ENCODE results near the gene TNS3. TPM values are rescaled to one million over a fixed set of nuclear protein-coding genes. Genes with fewer than 3 reads are reported as not detected.

TNS3 gene
- total and polyA plus RNA-seq, 9 of the 15 experiments (the other 6 are each of a cell fraction or from before 2014, with no cell fraction given), result 0.20 TPM; not detected in 8

DNA sequence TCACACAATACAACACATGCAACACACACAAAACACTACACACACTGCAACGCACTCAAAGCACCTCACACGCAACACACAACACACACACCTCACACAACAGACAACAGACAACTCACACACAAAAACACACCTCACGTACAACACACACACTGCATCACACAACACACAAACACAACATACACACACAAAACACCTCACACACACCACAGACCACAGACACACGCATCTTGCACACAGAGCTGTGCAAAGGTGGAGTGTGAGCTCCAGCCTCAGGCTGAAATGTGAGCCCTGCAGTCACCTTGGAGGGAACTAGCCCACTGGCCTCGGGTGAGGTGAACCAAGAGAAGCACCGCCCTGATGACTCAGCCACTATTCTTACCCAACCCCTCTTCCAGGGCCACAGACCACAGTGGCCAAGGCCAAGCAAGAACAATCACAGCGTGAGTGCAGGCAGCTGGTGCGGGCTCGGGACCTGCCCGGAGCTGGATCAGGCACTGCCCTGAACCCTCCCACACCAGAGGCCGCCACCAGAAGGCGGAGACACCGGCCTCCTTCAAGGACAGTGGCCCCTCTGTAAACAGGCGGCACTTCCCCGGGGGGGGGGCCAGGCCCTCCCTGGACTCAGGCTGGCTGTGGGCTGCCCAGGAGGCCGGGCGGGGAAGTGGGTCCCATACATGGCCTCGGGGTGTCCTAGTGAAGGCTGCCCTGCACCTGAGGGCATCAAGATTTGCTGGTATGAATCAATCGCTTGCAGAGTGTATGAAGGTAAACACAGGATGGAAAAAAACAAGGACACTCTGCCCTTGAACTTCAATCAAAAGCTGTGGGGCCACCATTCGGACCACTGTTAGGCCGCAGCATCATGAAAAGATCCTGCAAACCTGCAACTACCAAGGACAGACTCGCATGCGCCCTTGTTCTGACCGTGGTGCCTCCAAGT lies 106.7 kb downstream of the TNS3 start:
- no peak overlapping the region for H2AFZ ChIP-seq (ENCODE audit: low read depth, low read length)
- no peaks in the 10 kb centered on the region for H3K9me3 ChIP-seq (replicated peaks; ENCODE audit: control insufficient read depth, insufficient read depth, low read depth, low read length)
- DNase-seq (ENCODE audit: extremely low read depth in 1 of 4, low spot score in 3 of 4) (peak; percentile 44 to 57 (median 50)), ATAC-seq (peak; percentile 96), FAIRE-seq (no peak)
- H3K9ac ChIP-seq (ENCODE audit: insufficient read depth in 1 of 2, low read depth in 2 of 2, low read length in 2 of 2), result no peak overlapping the region
- peaks cover 0 to 37% of the 10 kb centered on the region in 2 experiments; a peak in 3 of 5 replicates for H3K27me3 ChIP-seq (ENCODE audit: control insufficient read depth in 2 of 2, insufficient read depth in 2 of 2, low read length in 2 of 2)
- no peaks in the 10 kb centered on the region for H3K9me1 ChIP-seq (ENCODE audit: control insufficient read depth, insufficient read depth, low read length)
- CTCF ChIA-PET (ENCODE audit: low intra/inter-chr PET ratio), result no interaction called here
- BruUV-seq (replicated peaks), result no TSS peak
- H3K27ac ChIP-seq (ENCODE audit: extremely low read depth, low read depth, low read length), result no peak overlapping the region
- POLR2A ChIA-PET, result no interaction called here
- no peaks in the 10 kb centered on the region for H3K79me2 ChIP-seq (ENCODE audit: control insufficient read depth, insufficient read depth, low read length)
- no peaks in the 10 kb centered on the region for H3K36me3 ChIP-seq (ENCODE audit: control insufficient read depth, insufficient read depth, low read length)
- WGBS (ENCODE audit: insufficient coverage, low coverage, missing lambda C conversion rate), result 6% methylated on average over 22 of the region's 24 CpGs
- intact Hi-C loops (cut with micrococcal nuclease) (no loop called here), in situ Hi-C loops (cut with MboI) (no loop called here)
- H4K20me1 ChIP-seq (replicated peaks; ENCODE audit: control insufficient read depth, insufficient read depth, low read length), result peaks cover 11% of the 10 kb centered on the region; the same call in 1 of the 2 replicates
- peaks cover 6 to 14% of the 10 kb centered on the region in 2 experiments for H3K4me1 ChIP-seq (replicated peaks in 1 of 2; ENCODE audit: control insufficient read depth in 2 of 2, insufficient read depth in 2 of 2, low read length in 2 of 2)
- peak overlapping the region; percentile 61 for H3K4me2 ChIP-seq (ENCODE audit: insufficient read depth, low read length)
- no peak overlapping the region for H3K4me3 ChIP-seq
- TF ChIP-seq, protein P1, sequence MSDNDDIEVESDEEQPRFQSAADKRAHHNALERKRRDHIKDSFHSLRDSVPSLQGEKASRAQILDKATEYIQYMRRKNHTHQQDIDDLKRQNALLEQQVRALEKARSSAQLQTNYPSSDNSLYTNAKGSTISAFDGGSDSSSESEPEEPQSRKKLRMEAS (CRISPR knock-in tag; IDR thresholded peaks at IDR 0.05), result no peak
- TF ChIP-seq SREBF2 (CRISPR knock-in tag; IDR thresholded peaks at IDR 0.05) (no peak), KLF16 (IDR thresholded peaks at IDR 0.05) (no peak), MEF2A (IDR thresholded peaks at IDR 0.05; ENCODE audit: control insufficient read depth, low read depth, low read length) (no peak), ZNF239 (CRISPR knock-in tag; IDR thresholded peaks at IDR 0.05) (no peak), SPI1 (IDR thresholded peaks at IDR 0.05; ENCODE audit: borderline replicate concordance, low read depth, low read length) (no peak), SRSF3 (IDR thresholded peaks at IDR 0.05; ENCODE audit: insufficient read depth, low read length) (no peak), RHOXF2B (CRISPR knock-in tag; conservative IDR thresholded peaks at IDR 0.05) (no peak), SAP30 (IDR thresholded peaks at IDR 0.05; ENCODE audit: borderline replicate concordance, insufficient read depth, low read depth, low read length, poor library complexity, severe bottlenecking) (no peak), ZNF124 (CRISPR knock-in tag; IDR thresholded peaks at IDR 0.05) (no peak), CBX5 (IDR thresholded peaks at IDR 0.05; ENCODE audit: borderline replicate concordance, low read depth) (no peak), LEF1 (IDR thresholded peaks at IDR 0.05) (no peak), ZBTB12 (CRISPR knock-in tag; IDR thresholded peaks at IDR 0.05) (no peak), CTBP1 (IDR thresholded peaks at IDR 0.05; ENCODE audit: borderline replicate concordance) (peak; percentile 14; the same call in 1 of the 2 replicates), HNRNPH1 (optimal IDR thresholded peaks at IDR 0.05; ENCODE audit: low read depth, low read length) (no peak), TCF3 (CRISPR knock-in tag; IDR thresholded peaks at IDR 0.05) (no peak), NBN (IDR thresholded peaks at IDR 0.05; ENCODE audit: low read depth) (peak; percentile 34; the same call in 1 of the 2 replicates), DPF2 (IDR thresholded peaks at IDR 0.05) (peak; percentile 48; the same call in 1 of the 2 replicates), NFE2 (IDR thresholded peaks at IDR 0.05; ENCODE audit: low read depth) (peak; percentile 90), MAFK (IDR thresholded peaks at IDR 0.05; ENCODE audit: low read length) (peak; percentile 33; the same call in 1 of the 2 replicates), EP300 (IDR thresholded peaks at IDR 0.05; ENCODE audit: low read length) (no peak)
- TF ChIP-seq, protein P2, sequence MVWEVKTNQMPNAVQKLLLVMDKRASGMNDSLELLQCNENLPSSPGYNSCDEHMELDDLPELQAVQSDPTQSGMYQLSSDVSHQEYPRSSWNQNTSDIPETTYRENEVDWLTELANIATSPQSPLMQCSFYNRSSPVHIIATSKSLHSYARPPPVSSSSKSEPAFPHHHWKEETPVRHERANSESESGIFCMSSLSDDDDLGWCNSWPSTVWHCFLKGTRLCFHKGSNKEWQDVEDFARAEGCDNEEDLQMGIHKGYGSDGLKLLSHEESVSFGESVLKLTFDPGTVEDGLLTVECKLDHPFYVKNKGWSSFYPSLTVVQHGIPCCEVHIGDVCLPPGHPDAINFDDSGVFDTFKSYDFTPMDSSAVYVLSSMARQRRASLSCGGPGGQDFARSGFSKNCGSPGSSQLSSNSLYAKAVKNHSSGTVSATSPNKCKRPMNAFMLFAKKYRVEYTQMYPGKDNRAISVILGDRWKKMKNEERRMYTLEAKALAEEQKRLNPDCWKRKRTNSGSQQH (CRISPR knock-in tag; IDR thresholded peaks at IDR 0.05), result peak; percentile 65; the same call in 1 of the 2 replicates
